Middle frontal gyrus (tissue), 1 donor: ENCODE results near the gene NRN1L.

Source experiments
- DNase-seq: peaks from one replicate; pipeline ENCODE4 v3.0.0-alpha.2; 2015; ENCODE audit warnings: low spot score; ENCODE audit errors: extremely low spot score

Gene NRN1L

GRCh38 chr16:67915831-67916723 lies 31.4 kb downstream of the NRN1L start:
- no peak for DNase-seq

- no peak for DNase-seq
Observed at GRCh38 chr16:67917140-67917851, 32.6 kb downstream of the NRN1L start.

GRCh38 chr16:67917852-67918236 lies 33.2 kb downstream of the NRN1L start:
- no peak for DNase-seq

GRCh38 chr16:67919622-67920221 lies 35.0 kb downstream of the NRN1L start:
- no peak for DNase-seq

- DNase-seq, result no peak
Observed at GRCh38 chr16:67922221-67922620, 37.5 kb downstream of the NRN1L start.

GRCh38 chr16:67922740-67923139 lies 38.1 kb downstream of the NRN1L start:
- DNase-seq, result no peak

GRCh38 chr16:67923414-67924116 lies 38.9 kb downstream of the NRN1L start:
- DNase-seq, result no peak

GRCh38 chr16:67924140-67924906 lies 39.6 kb downstream of the NRN1L start:
- no peak for DNase-seq

GRCh38 chr16:67926181-67926750 lies 41.6 kb downstream of the NRN1L start:
- no peak for DNase-seq

- no peak for DNase-seq
Observed at GRCh38 chr16:67927131-67927941, 42.7 kb downstream of the NRN1L start.

- no peak for DNase-seq
Observed at GRCh38 chr16:67928147-67928546, 43.5 kb downstream of the NRN1L start.

GRCh38 chr16:67928561-67929364 lies 44.1 kb downstream of the NRN1L start:
- peak; percentile 75 for DNase-seq

- DNase-seq, result no peak
Observed at GRCh38 chr16:67930191-67930590, 45.5 kb downstream of the NRN1L start.

- no peak for DNase-seq
Observed at GRCh38 chr16:67930678-67931211, 46.1 kb downstream of the NRN1L start.

GRCh38 chr16:67931712-67932461 lies 47.2 kb downstream of the NRN1L start, which contains the start of gene CTRL:
Gene CTRL (minus strand): TSS chr16:67931862. CDS start chr16:67931852, 10 bp downstream.
- DNase-seq, result no peak

- no peak for DNase-seq
Observed at GRCh38 chr16:67932462-67932840, 47.8 kb downstream of the NRN1L start.

- no peak for DNase-seq
Observed at GRCh38 chr16:67933805-67934204, 49.1 kb downstream of the NRN1L start.
